Tibial nerve (tissue), 4 donors: Measurements from ENCODE around the gene RFX7. TPM values are rescaled to one million over a fixed set of nuclear protein-coding genes. Genes with fewer than 3 reads are reported as not detected.

Source experiments
- DNase-seq, 2 donors: peaks; one replicate each; pipeline ENCODE4 v3.0.0-alpha.2; 2019; ENCODE audit warnings: low spot score in 2 of 2
- H3K27ac ChIP-seq, 4 donors: fragments of 200-600 bp; sonication (generic) in 3 of 4; one replicate each; pipeline ENCODE4 v1.5.1; 2017 to 2019; ENCODE audit warnings: mild to moderate bottlenecking in 1 of 4
- H3K27me3 ChIP-seq, 2 donors: fragments of 200-600 bp; sonication (generic) in 1 of 2; one replicate each; pipeline versions ENCODE4 v1.5.1 to v1.6.0; 2017 to 2019
- H3K36me3 ChIP-seq, 3 donors: fragments of 200-600 bp; sonication (generic); one replicate each; pipeline ENCODE4 v1.5.1; 2018 to 2019
- H3K4me1 ChIP-seq, 4 donors: fragments of 200-600 bp; sonication (generic) in 3 of 4; one replicate each; pipeline ENCODE4 v1.5.1; 2017 to 2019
- H3K4me3 ChIP-seq, 4 donors: fragments of 200-600 bp; sonication (generic) in 3 of 4; one replicate each; pipeline ENCODE4 v1.5.1; 2017 to 2019; ENCODE audit warnings: mild to moderate bottlenecking in 1 of 4, moderate library complexity in 1 of 4
- H3K9me3 ChIP-seq, 4 donors: fragments of 200-600 bp; sonication (generic) in 3 of 4; one replicate each; pipeline ENCODE4 v1.5.1; 2017 to 2019
- EP300 ChIP-seq, 2 donors: sonication (generic); formaldehyde crosslinking; IDR thresholded peaks; one replicate each; pipeline ENCODE4 v1.6.1; 2017; ENCODE audit warnings: antibody characterized with exemption in 2 of 2, mild to moderate bottlenecking in 1 of 2
- POLR2A ChIP-seq, 2 donors: fragments of 450-650 bp; IDR thresholded peaks; one replicate each; pipeline ENCODE4 v1.6.1; 2017; ENCODE audit warnings: antibody characterized with exemption in 2 of 2, mild to moderate bottlenecking in 2 of 2, moderate library complexity in 2 of 2
- WGBS, 2 donors: methylation state at CpG; one replicate each; pipeline ENCODE4 v1.1.5; 2018; 5-methylcytosine and 5-hydroxymethylcytosine counted together
- total RNA-seq, 4 donors: library from RNA; depleted of rRNA; stranded (reverse); fragments of >200 nt; gene quantifications; one replicate each; pipeline ENCODE4 v1.1.0, GENCODE V29; 2016
- TF ChIP-seq, protein P1 (sequence below), 5 experiments: fragments of 200-600 bp in 3 of 5; fragments of 450-650 bp in 2 of 5; sonication (generic) in 3 of 5; IDR thresholded peaks; one replicate each; pipeline ENCODE4 v1.5.1; 2016 to 2019; ENCODE audit warnings: antibody characterized with exemption in 5 of 5, mild to moderate bottlenecking in 3 of 5, moderate library complexity in 2 of 5

RFX7 gene
- total RNA-seq, 4 donors from 2014 or later = 7.1 to 13.8 (median 10.0) TPM

DNA sequence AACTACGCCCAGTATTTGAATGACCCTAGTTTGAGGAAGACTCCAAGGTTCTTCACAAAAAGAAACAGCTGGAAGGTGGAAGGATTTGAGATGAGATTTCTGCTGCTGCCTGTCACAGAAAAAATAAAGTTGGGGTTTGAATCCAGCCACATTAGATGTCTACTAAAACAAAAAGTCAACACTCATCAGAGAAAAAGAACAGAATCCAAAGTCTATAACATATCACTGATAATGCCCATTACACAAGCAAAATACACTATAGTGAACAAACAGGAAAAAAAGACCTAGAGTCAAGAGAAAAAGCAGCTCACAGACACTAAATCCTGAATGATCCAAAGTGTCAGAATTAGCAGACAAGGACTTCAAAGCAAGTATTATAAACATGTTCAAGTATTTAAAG, 56.0 kb downstream of the RFX7 start:
- Histone ChIP-seq H3K36me3 (no peaks in the 10 kb centered on the region), H3K27me3 (no peaks in the 10 kb centered on the region), H3K4me3 (no peak overlapping the region), H3K27ac (no peak overlapping the region), H3K4me1 (no peaks in the 10 kb centered on the region), H3K9me3 (no peaks in the 10 kb centered on the region)
- WGBS, 2 donors = 78 to 91% methylated on average over 1 of the region's 1 CpG
- no peak for DNase-seq
- TF ChIP-seq, protein P1, sequence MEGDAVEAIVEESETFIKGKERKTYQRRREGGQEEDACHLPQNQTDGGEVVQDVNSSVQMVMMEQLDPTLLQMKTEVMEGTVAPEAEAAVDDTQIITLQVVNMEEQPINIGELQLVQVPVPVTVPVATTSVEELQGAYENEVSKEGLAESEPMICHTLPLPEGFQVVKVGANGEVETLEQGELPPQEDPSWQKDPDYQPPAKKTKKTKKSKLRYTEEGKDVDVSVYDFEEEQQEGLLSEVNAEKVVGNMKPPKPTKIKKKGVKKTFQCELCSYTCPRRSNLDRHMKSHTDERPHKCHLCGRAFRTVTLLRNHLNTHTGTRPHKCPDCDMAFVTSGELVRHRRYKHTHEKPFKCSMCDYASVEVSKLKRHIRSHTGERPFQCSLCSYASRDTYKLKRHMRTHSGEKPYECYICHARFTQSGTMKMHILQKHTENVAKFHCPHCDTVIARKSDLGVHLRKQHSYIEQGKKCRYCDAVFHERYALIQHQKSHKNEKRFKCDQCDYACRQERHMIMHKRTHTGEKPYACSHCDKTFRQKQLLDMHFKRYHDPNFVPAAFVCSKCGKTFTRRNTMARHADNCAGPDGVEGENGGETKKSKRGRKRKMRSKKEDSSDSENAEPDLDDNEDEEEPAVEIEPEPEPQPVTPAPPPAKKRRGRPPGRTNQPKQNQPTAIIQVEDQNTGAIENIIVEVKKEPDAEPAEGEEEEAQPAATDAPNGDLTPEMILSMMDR (IDR thresholded peaks at IDR 0.05) = no peak
- no peak for TF ChIP-seq POLR2A (IDR thresholded peaks at IDR 0.05)
- no peak for TF ChIP-seq EP300 (IDR thresholded peaks at IDR 0.05)

DNA sequence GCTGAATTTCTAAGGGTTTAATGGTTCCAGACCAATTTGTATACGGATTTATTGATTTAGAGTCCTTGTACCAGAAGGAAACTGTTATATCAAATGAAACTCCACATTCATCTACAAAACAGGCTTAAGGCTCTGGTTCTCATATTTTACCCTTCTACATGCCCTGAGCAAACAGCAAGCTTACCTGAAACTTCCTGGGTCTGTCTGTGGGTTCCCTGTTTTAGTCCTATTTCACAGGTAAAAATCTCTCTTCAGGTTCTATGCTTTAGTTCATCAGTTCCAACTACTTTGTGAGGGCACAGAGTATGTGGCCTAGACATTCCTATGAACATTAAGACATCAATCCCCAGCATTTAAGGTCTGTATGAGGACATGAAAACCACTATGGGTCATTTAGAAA, 57.7 kb downstream of the RFX7 start:
- no peak overlapping the region for H3K4me3 ChIP-seq
- TF ChIP-seq, protein P1 (IDR thresholded peaks at IDR 0.05) = no peak
- TF ChIP-seq EP300 (IDR thresholded peaks at IDR 0.05) = no peak
- TF ChIP-seq POLR2A (IDR thresholded peaks at IDR 0.05) = no peak
- WGBS, 2 donors = 78 to 97% methylated on average over 1 of the region's 1 CpG
- DNase-seq = no peak
- H3K27ac ChIP-seq = no peak overlapping the region
- no peaks in the 10 kb centered on the region for H3K4me1 ChIP-seq
- H3K36me3 ChIP-seq = no peaks in the 10 kb centered on the region
- H3K9me3 ChIP-seq = peaks cover 0 to 4% (median 0%) of the 10 kb centered on the region in 4 donors
- H3K27me3 ChIP-seq = no peaks in the 10 kb centered on the region

DNA sequence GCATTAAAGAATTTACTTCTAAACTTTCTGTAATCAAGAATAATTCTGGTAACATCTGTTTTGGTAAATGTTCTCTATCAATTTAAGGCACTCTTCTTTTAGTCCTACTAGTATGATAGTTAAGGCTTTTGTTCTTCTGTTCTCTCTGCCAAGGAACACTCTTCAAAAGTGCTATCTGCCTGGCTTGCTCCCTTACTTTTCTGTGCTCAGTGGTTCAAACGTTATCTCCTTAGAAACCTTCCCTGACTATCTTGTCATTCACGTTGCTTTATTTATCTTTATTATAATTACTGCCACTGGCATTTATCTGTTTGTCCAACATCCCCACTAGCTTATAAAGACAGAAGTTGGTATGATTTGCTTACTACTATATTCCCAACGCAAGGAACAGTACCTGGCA, 59.2 kb downstream of the RFX7 start:
- WGBS, 2 donors = 96 to 98% methylated on average over 3 of the region's 3 CpGs
- Histone ChIP-seq H3K27ac (no peak overlapping the region), H3K36me3 (no peaks in the 10 kb centered on the region), H3K4me3 (no peak overlapping the region), H3K27me3 (no peaks in the 10 kb centered on the region), H3K4me1 (no peaks in the 10 kb centered on the region), H3K9me3 (peaks cover 0 to 4% (median 0%) of the 10 kb centered on the region in 4 donors)
- DNase-seq = no peak
- TF ChIP-seq POLR2A (IDR thresholded peaks at IDR 0.05) (no peak), EP300 (IDR thresholded peaks at IDR 0.05) (no peak)
- TF ChIP-seq, protein P1 (IDR thresholded peaks at IDR 0.05) = no peak

- no peak overlapping the region for H3K4me3 ChIP-seq
- peaks cover 0 to 3% (median 0%) of the 10 kb centered on the region in 4 donors for H3K4me1 ChIP-seq
- H3K27me3 ChIP-seq = no peaks in the 10 kb centered on the region
- DNase-seq = no peak
- H3K27ac ChIP-seq = no peak overlapping the region
- peaks cover 0 to 10% (median 0%) of the 10 kb centered on the region in 4 donors for H3K9me3 ChIP-seq
- peaks cover 0 to 5% (median 0%) of the 10 kb centered on the region in 3 donors for H3K36me3 ChIP-seq
- TF ChIP-seq, protein P1 (IDR thresholded peaks at IDR 0.05) = no peak
- TF ChIP-seq POLR2A (IDR thresholded peaks at IDR 0.05) (no peak), EP300 (IDR thresholded peaks at IDR 0.05) (no peak)
- 96 to 100% methylated on average over 4 of the region's 4 CpGs for WGBS, 2 donors
Observed at GRCh38 chr15:56180851-56181250, 62.8 kb downstream of the RFX7 start.

- H3K4me1 ChIP-seq = peaks cover 0 to 3% (median 0%) of the 10 kb centered on the region in 4 donors
- TF ChIP-seq, protein P1 (IDR thresholded peaks at IDR 0.05) = no peak
- TF ChIP-seq EP300 (IDR thresholded peaks at IDR 0.05) (no peak), POLR2A (IDR thresholded peaks at IDR 0.05) (no peak)
- 95 to 98% methylated on average over 4 of the region's 4 CpGs for WGBS, 2 donors
- peaks cover 0 to 26% (median 0%) of the 10 kb centered on the region in 3 donors for H3K36me3 ChIP-seq
- no peaks in the 10 kb centered on the region for H3K27me3 ChIP-seq
- peaks cover 0 to 10% (median 0%) of the 10 kb centered on the region in 4 donors for H3K9me3 ChIP-seq
- H3K4me3 ChIP-seq = no peak overlapping the region
- H3K27ac ChIP-seq = no peak overlapping the region
- DNase-seq = no peak
Observed at GRCh38 chr15:56176996-56177395, 66.7 kb downstream of the RFX7 start.
